Astrocyte of the spinal cord (primary cell): ENCODE data around the gene LRRC74A.

Experiments
- DNase-seq: peaks from one replicate; pipeline ENCODE4 v3.0.0; 2011; ENCODE audit warnings: low read depth, low spot score
- H3K4me3 ChIP-seq: 2 replicates; pipeline ENCODE4 v1.5.1; 2011; ENCODE audit warnings: low read depth, mild to moderate bottlenecking, low read length, moderate library complexity
- CTCF ChIP-seq: IDR thresholded peaks from 2 replicates; pipeline ENCODE4 v1.5.1; 2012; ENCODE audit warnings: low read depth, mild to moderate bottlenecking, low read length, inconsistent platforms
- in situ Hi-C: cut with HindIII; loops from 2 replicates; pipeline ENCODE4 v1.10.0; 2017; ENCODE audit warnings: low sequenced_read_pairs

The LRRC74A gene

GRCh38 chr14:76780360-76780759 is 45.8 kb upstream of the LRRC74A start:
- no peak overlapping the region for H3K4me3 ChIP-seq
- no peak for TF ChIP-seq CTCF
- DNase-seq = no peak
- in situ Hi-C loops = no loop called here

- in situ Hi-C loops = no loop called here
- TF ChIP-seq CTCF = no peak
- H3K4me3 ChIP-seq = no peak overlapping the region
- DNase-seq = no peak
Observed at GRCh38 chr14:76780875-76781647, 45.1 kb upstream of the LRRC74A start.

GRCh38 chr14:76781648-76782051 is 44.6 kb upstream of the LRRC74A start:
- in situ Hi-C loops = no loop called here
- DNase-seq = no peak
- TF ChIP-seq CTCF = no peak
- no peak overlapping the region for H3K4me3 ChIP-seq

- in situ Hi-C loops = no loop called here
- no peak for TF ChIP-seq CTCF
- H3K4me3 ChIP-seq = no peak overlapping the region
Observed at GRCh38 chr14:76782115-76782884, 43.9 kb upstream of the LRRC74A start.

GRCh38 chr14:76782885-76783566 is 43.2 kb upstream of the LRRC74A start:
- DNase-seq = peak; percentile 29
- H3K4me3 ChIP-seq = no peak overlapping the region
- no peak for TF ChIP-seq CTCF
- in situ Hi-C loops = no loop called here

More at GRCh38 chr14:76782115-76782884, 43.9 kb upstream of the LRRC74A start:
- no peak for DNase-seq

GRCh38 chr14:76784266-76784874 is 41.8 kb upstream of the LRRC74A start:
- DNase-seq = no peak
- in situ Hi-C loops = no loop called here
- TF ChIP-seq CTCF = no peak
- H3K4me3 ChIP-seq = no peak overlapping the region
